H1 (cell line): ENCODE data around the gene ASL. TPM values are rescaled to one million over a fixed set of nuclear protein-coding genes. Genes with fewer than 3 reads are reported as not detected.

Source experiments
- CTCF ChIA-PET: fragments of 300-600 bp; sonication (Branson Sonifier 250); formaldehyde crosslinking; loops from one replicate; lab custom pipeline; 2021; ENCODE audit not compliant: partially characterized antibody; lab: Charles Lee
- POLR2A ChIA-PET: fragments of 300-600 bp; sonication (Branson Sonifier 250); formaldehyde crosslinking; loops from one replicate; lab custom pipeline; 2021; ENCODE audit warnings: inconsistent platforms; ENCODE audit not compliant: partially characterized antibody; lab: Charles Lee
- DNase-seq, 2 experiments: peaks; one replicate each; pipeline versions ENCODE4 v3.0.0 to v3.0.0-alpha.2; 2010 to 2022; ENCODE audit warnings: low spot score in 2 of 2, low read depth in 1 of 2, mixed read lengths in 1 of 2
- FAIRE-seq: peaks from 2 replicates; lab custom pipeline; 2011; peaks lifted over from hg19 to GRCh38; lab: Jason Lieb, UNC
- H2AFZ ChIP-seq: 2 replicates; pipeline ENCODE4 v1.8.1; 2012; ENCODE audit warnings: low read length, inconsistent platforms
- H2AK5ac ChIP-seq: 2 replicates; pipeline ENCODE4 v1.6.1; 2013; ENCODE audit warnings: low read depth, low read length
- H2BK120ac ChIP-seq: replicated peaks from 2 replicates; pipeline ENCODE3; 2013; ENCODE audit warnings: low read depth, low read length, inconsistent platforms
- H2BK12ac ChIP-seq: 2 replicates; pipeline ENCODE4 v1.6.1; 2013; ENCODE audit warnings: low read depth, low read length
- H2BK15ac ChIP-seq: 2 replicates; pipeline ENCODE4 v1.6.1; 2013; ENCODE audit warnings: low read length
- H2BK20ac ChIP-seq: 2 replicates; pipeline ENCODE4 v1.6.1; 2013; ENCODE audit warnings: low read length
- H2BK5ac ChIP-seq: 2 replicates; pipeline ENCODE4 v1.6.1; 2013; ENCODE audit warnings: low read depth, low read length
- H3K14ac ChIP-seq: 2 replicates; pipeline ENCODE4 v1.6.1; 2013; ENCODE audit warnings: inconsistent platforms; ENCODE audit not compliant: insufficient read length
- H3K18ac ChIP-seq: 2 replicates; pipeline ENCODE4 v1.6.1; 2013; ENCODE audit warnings: low read length; ENCODE audit errors: extremely low read depth
- H3K23ac ChIP-seq: 2 replicates; pipeline ENCODE4 v1.6.1; 2013; ENCODE audit warnings: inconsistent platforms; ENCODE audit not compliant: insufficient read length
- H3K23me2 ChIP-seq: 2 replicates; pipeline ENCODE4 v1.6.1; 2013; ENCODE audit warnings: low read depth, low read length
- H3K27ac ChIP-seq: 2 replicates; pipeline ENCODE4 v1.6.1; 2011; ENCODE audit warnings: low read depth, low read length, inconsistent platforms
- H3K27me3 ChIP-seq, 4 experiments: replicated peaks in 1 of 4; 1 replicate in 1 of 4; 2 replicates in 3 of 4; pipeline versions ENCODE4 v1.6.1 to v1.8.1; 2011 to 2013; ENCODE audit warnings: low read length in 3 of 4, mild to moderate bottlenecking in 3 of 4, inconsistent platforms in 2 of 4, mixed read lengths in 2 of 4, moderate library complexity in 1 of 4; ENCODE audit not compliant: control insufficient read depth in 3 of 4, insufficient read depth in 3 of 4; ENCODE audit errors: extremely low read depth in 1 of 4
- H3K36me3 ChIP-seq, 4 experiments: 2 replicates each; pipeline versions ENCODE4 v1.6.1 to v1.8.1; 2011 to 2013; ENCODE audit warnings: mild to moderate bottlenecking in 4 of 4, low read length in 3 of 4, moderate library complexity in 2 of 4, control low read depth in 1 of 4, inconsistent platforms in 1 of 4; ENCODE audit not compliant: insufficient read depth in 4 of 4, control insufficient read depth in 2 of 4
- H3K4ac ChIP-seq: replicated peaks from 2 replicates; pipeline ENCODE3; 2013; ENCODE audit warnings: low read length, low read depth, mixed read lengths, inconsistent platforms; ENCODE audit not compliant: insufficient read length
- H3K4me1 ChIP-seq, 4 experiments: replicated peaks in 1 of 4; 1 replicate in 1 of 4; 2 replicates in 3 of 4; pipeline versions ENCODE4 v1.6.1 to v1.8.1; 2011 to 2013; ENCODE audit warnings: low read length in 3 of 4, inconsistent platforms in 2 of 4, mixed read lengths in 1 of 4; ENCODE audit not compliant: insufficient read depth in 4 of 4, control insufficient read depth in 3 of 4
- H3K4me2 ChIP-seq, 2 experiments: 2 replicates each; pipeline versions ENCODE4 v1.6.1 to v1.8.1; 2011 to 2013; ENCODE audit warnings: low read depth in 2 of 2, low read length in 2 of 2, control low read depth in 1 of 2, inconsistent platforms in 1 of 2, mild to moderate bottlenecking in 1 of 2; ENCODE audit not compliant: insufficient read depth in 1 of 2
- H3K4me3 ChIP-seq, 4 experiments: fragments of 200-600, 300-600 bp in 1 of 4; sonication (generic), shearing (Covaris generic), sonication (Bioruptor Twin) in 1 of 4; 2 replicates each; pipeline versions ENCODE4 v1.5.1 to v1.8.1; 2011 to 2016; ENCODE audit warnings: low read length in 4 of 4, low read depth in 3 of 4, control low read depth in 2 of 4, inconsistent platforms in 2 of 4, mild to moderate bottlenecking in 2 of 4, mixed read lengths in 1 of 4, moderate library complexity in 1 of 4; ENCODE audit not compliant: insufficient read depth in 2 of 4; ENCODE audit errors: extremely low read depth in 1 of 4
- H3K56ac ChIP-seq: replicated peaks from 2 replicates; pipeline ENCODE3; 2013; ENCODE audit warnings: low read depth, mild to moderate bottlenecking, mixed read lengths, low read length, inconsistent platforms; ENCODE audit not compliant: insufficient read length
- H3K79me1 ChIP-seq: 2 replicates; pipeline ENCODE4 v1.6.1; 2013; ENCODE audit warnings: low read depth, low read length, control low read depth
- H3K79me2 ChIP-seq, 2 experiments: 2 replicates each; pipeline versions ENCODE4 v1.6.1 to v1.8.1; 2012 to 2013; ENCODE audit warnings: low read length in 2 of 2, mild to moderate bottlenecking in 2 of 2, inconsistent platforms in 1 of 2; ENCODE audit not compliant: insufficient read depth in 2 of 2, control insufficient read depth in 1 of 2
- H3K9ac ChIP-seq, 4 experiments: replicated peaks in 1 of 4; 1 replicate in 1 of 4; 2 replicates in 3 of 4; pipeline versions ENCODE4 v1.6.1 to v1.8.1; 2011 to 2013; ENCODE audit warnings: low read depth in 3 of 4, low read length in 3 of 4, control low read depth in 2 of 4, mild to moderate bottlenecking in 2 of 4, moderate library complexity in 2 of 4, inconsistent platforms in 1 of 4; ENCODE audit errors: extremely low read depth in 1 of 4
- H3K9me3 ChIP-seq, 2 experiments: 2 replicates each; pipeline versions ENCODE4 v1.6.1 to v1.8.1; 2012 to 2013; ENCODE audit warnings: mild to moderate bottlenecking in 2 of 2, moderate library complexity in 2 of 2, control low read depth in 1 of 2, inconsistent platforms in 1 of 2, low read depth in 1 of 2, low read length in 1 of 2, mixed read lengths in 1 of 2; ENCODE audit not compliant: insufficient read depth in 2 of 2
- H4K20me1 ChIP-seq, 2 experiments: replicated peaks in 1 of 2; 2 replicates each; pipeline versions ENCODE3 to v1.8.1; 2011 to 2013; ENCODE audit warnings: inconsistent platforms in 2 of 2, low read length in 2 of 2, mild to moderate bottlenecking in 1 of 2; ENCODE audit not compliant: insufficient read depth in 2 of 2, control insufficient read depth in 1 of 2
- H4K5ac ChIP-seq: 2 replicates; pipeline ENCODE4 v1.6.1; 2013; ENCODE audit warnings: low read length, low read depth, mixed read lengths, inconsistent platforms; ENCODE audit not compliant: insufficient read length
- H4K8ac ChIP-seq: 2 replicates; pipeline ENCODE4 v1.8.0; 2013; ENCODE audit warnings: mild to moderate bottlenecking, moderate library complexity, low read length, inconsistent platforms; ENCODE audit not compliant: insufficient read depth; ENCODE audit errors: extremely low read depth
- H4K91ac ChIP-seq: replicated peaks from 2 replicates; pipeline ENCODE3; 2013; ENCODE audit warnings: low read length, mixed read lengths, inconsistent platforms; ENCODE audit not compliant: insufficient read length
- BACH1 ChIP-seq: IDR thresholded peaks from 2 replicates; pipeline ENCODE4 v1.6.1; 2012; ENCODE audit warnings: low read length, improper control_type of control experiment
- CBX5 ChIP-seq: fragments of 300-800, 300-1000 bp; sonication (generic); IDR thresholded peaks from 2 replicates; pipeline ENCODE4 v1.7.1; 2016; ENCODE audit warnings: antibody characterized with exemption, low read length, low read depth
- CEBPB ChIP-seq: IDR thresholded peaks from 2 replicates; pipeline ENCODE4 v1.6.1; 2012; ENCODE audit warnings: low read depth, low read length
- CHD1 ChIP-seq: IDR thresholded peaks from 2 replicates; pipeline ENCODE4 v1.6.1; 2012; ENCODE audit warnings: low read depth, low read length, improper control_type of control experiment
- CTBP2 ChIP-seq: IDR thresholded peaks from 2 replicates; pipeline ENCODE4 v1.7.0; 2011; ENCODE audit warnings: borderline replicate concordance, mild to moderate bottlenecking, moderate library complexity, mixed read lengths, low read length; ENCODE audit not compliant: insufficient read depth, insufficient read length
- PHF8 ChIP-seq: fragments of 200-600 bp; sonication (generic); conservative IDR thresholded peaks from 2 replicates; pipeline ENCODE4 v1.7.1; 2012; ENCODE audit warnings: low read depth, mild to moderate bottlenecking, inconsistent platforms, low read length, moderate library complexity
- RNF2 ChIP-seq: fragments of 200-900, 300-1000 bp; sonication (generic); IDR thresholded peaks from 2 replicates; pipeline ENCODE4 v1.7.1; 2016; ENCODE audit warnings: borderline replicate concordance, low read depth, mild to moderate bottlenecking, antibody characterized with exemption, low read length; ENCODE audit not compliant: poor library complexity, severe bottlenecking; ENCODE audit errors: missing control alignments
- RXRA ChIP-seq: IDR thresholded peaks from 2 replicates; pipeline ENCODE4 v1.6.1; 2011; ENCODE audit warnings: low read depth, mild to moderate bottlenecking, low read length, moderate library complexity; ENCODE audit not compliant: insufficient read depth
- SIN3A ChIP-seq, 2 experiments: IDR thresholded peaks in 1 of 2; conservative IDR thresholded peaks in 1 of 2; 2 replicates each; pipeline ENCODE4 v1.6.1; 2011 to 2012; ENCODE audit warnings: low read length in 2 of 2, improper control_type of control experiment in 1 of 2, low read depth in 1 of 2, mild to moderate bottlenecking in 1 of 2
- SIRT6 ChIP-seq: IDR thresholded peaks from one replicate; pipeline ENCODE4 v1.7.1; 2012; ENCODE audit warnings: low read length, inconsistent platforms
- SP1 ChIP-seq: IDR thresholded peaks from 2 replicates; pipeline ENCODE4 v1.6.1; 2011; ENCODE audit warnings: low read depth, low read length
- SP2 ChIP-seq: IDR thresholded peaks from 2 replicates; pipeline ENCODE4 v1.6.1; 2012; ENCODE audit warnings: mild to moderate bottlenecking, low read length, inconsistent platforms
- TCF12 ChIP-seq: IDR thresholded peaks from 2 replicates; pipeline ENCODE4 v1.6.1; 2011; ENCODE audit warnings: low read depth, mild to moderate bottlenecking, low read length
- WGBS, 2 experiments: shearing (Covaris generic) in 1 of 2; methylation state at CpG; one replicate each; pipeline versions ENCODE4 v1.1.6 to v1.1.7; 2013 to 2015; ENCODE audit warnings: low lambda C conversion rate in 2 of 2, mixed read lengths in 2 of 2, inconsistent platforms in 1 of 2, low coverage in 1 of 2, missing lambda C conversion rate in 1 of 2; ENCODE audit not compliant: insufficient replicate concordance in 2 of 2, insufficient coverage in 1 of 2, insufficient read length in 1 of 2; ENCODE audit errors: extremely low coverage in 1 of 2, missing lambda C conversion rate in 1 of 2; 5-methylcytosine and 5-hydroxymethylcytosine counted together
- polyA plus RNA-seq, 7 experiments: library from polyadenylated mRNA; depleted of rRNA in 3 of 7; stranded (reverse) in 5 of 7; unstranded in 2 of 7; fragments of >200 nt in 5 of 7; fragments of 200-250 nt in 2 of 7; gene quantifications; 1 replicate in 5 of 7; 2 replicates in 1 of 7; 4 replicates in 1 of 7; pipeline versions ENCODE4 v1.2.1 to v1.2.3, GENCODE V29; 2011 to 2013; ENCODE audit warnings: missing spikeins in 2 of 7, mixed read lengths in 2 of 7
- total RNA-seq: library from RNA; stranded (reverse); fragmentation: NEBNext Ultra II Directional; extraction: Animal tissue kit (Norgen Biotek cat#: 25700); gene quantifications from 2 replicates; pipeline ENCODE4 v1.2.1, GENCODE V29; 2021

ASL gene
- total and polyA plus RNA-seq, 2 of the 8 experiments (the other 6 are each of a cell fraction or from before 2014, with no cell fraction given) = 23.3 to 35.3 TPM

DNA sequence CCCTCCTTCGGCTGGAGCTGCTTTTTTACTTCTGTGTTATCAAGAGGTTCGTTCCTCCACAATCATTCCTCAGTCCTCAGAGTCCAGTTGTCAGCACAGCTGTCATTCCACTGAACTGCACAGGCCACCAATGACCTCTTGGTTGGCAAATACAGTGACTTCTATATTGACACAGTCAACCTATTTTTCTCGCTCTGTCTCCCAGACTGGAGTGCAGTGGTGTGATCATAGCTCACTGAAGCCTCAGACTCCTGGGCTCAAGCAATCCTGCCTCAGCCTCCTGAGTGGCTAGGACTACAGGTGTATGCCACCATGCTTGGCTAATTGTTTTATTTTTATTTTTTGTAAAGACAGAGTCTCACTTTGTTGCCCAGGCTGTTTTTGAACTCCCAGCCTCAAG, 66.7 kb downstream of the ASL start:
- H2BK15ac ChIP-seq = no peak overlapping the region
- H3K18ac ChIP-seq = no peak overlapping the region
- 0 out of 2 replicates have a peak, but pooled peaks cover 2% of the 10 kb centered on the region for H3K79me1 ChIP-seq
- H3K56ac ChIP-seq = no peak overlapping the region
- H3K4me1 ChIP-seq = no peaks in the 10 kb centered on the region
- FAIRE-seq (no peak), DNase-seq (no peak)
- H3K4ac ChIP-seq = no peak overlapping the region
- no peaks in the 10 kb centered on the region; a peak in 2 of 4 replicates for H3K79me2 ChIP-seq
- H3K27me3 ChIP-seq = no peaks in the 10 kb centered on the region
- peaks cover 2 to 31% (median 9%) of the 10 kb centered on the region in 4 experiments; a peak in 5 of 8 replicates for H3K36me3 ChIP-seq
- no peak overlapping the region for H3K14ac ChIP-seq
- no peak overlapping the region for H2AFZ ChIP-seq
- H4K20me1 ChIP-seq = peaks cover 6 to 8% of the 10 kb centered on the region in 2 experiments
- no peak overlapping the region for H3K27ac ChIP-seq
- no peak overlapping the region for H2BK12ac ChIP-seq
- no peak overlapping the region for H4K91ac ChIP-seq
- H2BK5ac ChIP-seq = no peak overlapping the region
- H2AK5ac ChIP-seq = no peak overlapping the region
- no peak overlapping the region for H4K5ac ChIP-seq
- 98% methylated on average over 3 of the region's 3 CpGs; no CpG with 5 or more reads in 1 of the 2 experiments for whole genome bisulfite sequencing, 2 experiments
- no peaks in the 10 kb centered on the region for H3K23me2 ChIP-seq
- H3K4me2 ChIP-seq = no peak overlapping the region
- CTCF ChIA-PET = interaction anchor here (0.6 to 1.3 kb wide), 4 partner anchors 8 to 112 kb away, joined by 3 read pairs; partner anchors contain the start of gene TPST1
- TF ChIP-seq SP2 (no peak), PHF8 (no peak), SIRT6 (no peak), CTBP2 (no peak), CHD1 (no peak), SP1 (no peak), RNF2 (no peak), CBX5 (no peak), SIN3A (conservative IDR thresholded peaks at IDR 0.05 in 1 of 2, IDR thresholded peaks at IDR 0.05 in 1 of 2; ENCODE audit: low read depth in 1 of 2, low read length in 2 of 2) (no peak), RXRA (no peak), TCF12 (no peak), BACH1 (no peak), CEBPB (no peak)
- H2BK20ac ChIP-seq = no peak overlapping the region
- no peaks in the 10 kb centered on the region for H3K9me3 ChIP-seq
- no peak overlapping the region for H3K4me3 ChIP-seq
- POLR2A ChIA-PET = interaction anchor here (1.2 kb wide), 1 partner anchor 9 kb away, joined by 3 read pairs; no protein-coding TSS in a partner anchor
- H3K23ac ChIP-seq = no peak overlapping the region
- no peak overlapping the region for H2BK120ac ChIP-seq
- H3K9ac ChIP-seq = no peak overlapping the region
- H4K8ac ChIP-seq = no peak overlapping the region
